H1 (cell line): ENCODE results near the gene TBC1D22A. TPM values are rescaled to one million over a fixed set of nuclear protein-coding genes. Genes with fewer than 3 reads are reported as not detected.

Source experiments
- CHD7 ChIP-seq: fragments of 300-600 bp; sonication (generic); IDR thresholded peaks from 2 replicates; pipeline ENCODE4 v1.7.1; 2012; ENCODE audit warnings: low read length, moderate library complexity, mild to moderate bottlenecking, inconsistent platforms; ENCODE audit not compliant: insufficient replicate concordance
- EP300 ChIP-seq, 2 experiments: IDR thresholded peaks; 1 replicate in 1 of 2; 2 replicates in 1 of 2; pipeline ENCODE4 v1.6.1; 2011 to 2012; ENCODE audit warnings: low read depth in 2 of 2, low read length in 2 of 2, mild to moderate bottlenecking in 2 of 2, borderline replicate concordance in 1 of 2, inconsistent platforms in 1 of 2, moderate library complexity in 1 of 2
- HDAC6 ChIP-seq: IDR thresholded peaks from one replicate; pipeline ENCODE4 v1.7.1; 2012; ENCODE audit warnings: low read depth, mild to moderate bottlenecking, inconsistent platforms, low read length, moderate library complexity
- JUN ChIP-seq: IDR thresholded peaks from 2 replicates; pipeline ENCODE4 v1.6.1; 2011; ENCODE audit warnings: low read depth, mild to moderate bottlenecking, improper control_type of control experiment, low read length
- JUND ChIP-seq: IDR thresholded peaks from 2 replicates; pipeline ENCODE4 v1.6.1; 2011; ENCODE audit warnings: mild to moderate bottlenecking, improper control_type of control experiment, low read length
- RFX5 ChIP-seq: IDR thresholded peaks from 2 replicates; pipeline ENCODE4 v1.6.1; 2011; ENCODE audit warnings: low read depth, low read length, improper control_type of control experiment, borderline replicate concordance
- SP4 ChIP-seq: IDR thresholded peaks from 2 replicates; pipeline ENCODE4 v1.6.1; 2012; ENCODE audit warnings: low read length, inconsistent platforms
- TBP ChIP-seq: IDR thresholded peaks from 2 replicates; pipeline ENCODE4 v1.6.1; 2011; ENCODE audit warnings: low read depth, low read length, improper control_type of control experiment
- USF2 ChIP-seq: IDR thresholded peaks from 2 replicates; pipeline ENCODE4 v1.6.1; 2011; ENCODE audit warnings: low read length, improper control_type of control experiment
- polyA plus RNA-seq, 7 experiments: library from polyadenylated mRNA; depleted of rRNA in 3 of 7; stranded (reverse) in 5 of 7; unstranded in 2 of 7; fragments of >200 nt in 5 of 7; fragments of 200-250 nt in 2 of 7; gene quantifications; 1 replicate in 5 of 7; 2 replicates in 1 of 7; 4 replicates in 1 of 7; pipeline versions ENCODE4 v1.2.1 to v1.2.3, GENCODE V29; 2011 to 2013; ENCODE audit warnings: missing spikeins in 2 of 7, mixed read lengths in 2 of 7
- total RNA-seq: library from RNA; stranded (reverse); fragmentation: NEBNext Ultra II Directional; extraction: Animal tissue kit (Norgen Biotek cat#: 25700); gene quantifications from 2 replicates; pipeline ENCODE4 v1.2.1, GENCODE V29; 2021

The TBC1D22A gene
- total and polyA plus RNA-seq, 2 of the 8 experiments (the other 6 are each of a cell fraction or from before 2014, with no cell fraction given) = 11.9 to 18.4 TPM

GRCh38 chr22:47119181-47119580, 356.7 kb downstream of the TBC1D22A start (continued):
- TF ChIP-seq CHD7 = no peak
- TF ChIP-seq EP300 (IDR thresholded peaks at IDR 0.05; ENCODE audit: borderline replicate concordance in 1 of 2, low read depth in 2 of 2, low read length in 2 of 2) = no peak
- no peak for TF ChIP-seq USF2
- TF ChIP-seq SP4 = no peak
- TF ChIP-seq TBP = no peak
- TF ChIP-seq JUND = no peak
- no peak for TF ChIP-seq RFX5
- no peak for TF ChIP-seq HDAC6
- TF ChIP-seq JUN = no peak
